Loucy (cell line): ENCODE measurements around the gene DNAH7.
"Not testable (repeated sequence)": the region's sequence is repeated elsewhere in the genome, so short reads cannot be mapped to it uniquely, and the experiment has no call there.

Experiments
- H2AFZ ChIP-seq: fragments of 200-600 bp; sonication (generic); 2 replicates; pipeline ENCODE4 v1.6.0; 2016; ENCODE audit warnings: antibody characterized with exemption, mild to moderate bottlenecking, low read length, moderate library complexity
- H3F3A ChIP-seq: fragments of 200-600 bp; 2 replicates; pipeline ENCODE4 v1.6.0; 2016; ENCODE audit warnings: antibody characterized with exemption, low read depth, mild to moderate bottlenecking
- H3K27me3 ChIP-seq: fragments of 200-600 bp; sonication (generic); 2 replicates; pipeline ENCODE4 v1.6.1; 2014; ENCODE audit warnings: low read length, mild to moderate bottlenecking; ENCODE audit not compliant: insufficient read depth, poor library complexity, severe bottlenecking
- H3K36me3 ChIP-seq: fragments of 200-600 bp; sonication (generic); 2 replicates; pipeline ENCODE4 v1.6.1; 2016; ENCODE audit warnings: low read length; ENCODE audit not compliant: insufficient read depth
- H3K4me1 ChIP-seq: fragments of 200-600 bp; sonication (generic); 2 replicates; pipeline ENCODE4 v1.5.1; 2014; ENCODE audit warnings: low read length, mild to moderate bottlenecking; ENCODE audit not compliant: insufficient read depth, poor library complexity, severe bottlenecking
- H3K4me2 ChIP-seq: fragments of 200-600 bp; sonication (generic); 2 replicates; pipeline ENCODE4 v1.6.0; 2014; ENCODE audit warnings: antibody characterized with exemption, low read length, low read depth, mild to moderate bottlenecking; ENCODE audit not compliant: poor library complexity, severe bottlenecking
- H3K4me3 ChIP-seq: fragments of 200-600 bp; sonication (generic); 2 replicates; pipeline ENCODE4 v1.5.1; 2014; ENCODE audit warnings: low read length, mild to moderate bottlenecking, mixed read lengths; ENCODE audit not compliant: poor library complexity, severe bottlenecking
- H3K79me2 ChIP-seq: fragments of 200-600 bp; sonication (generic); 2 replicates; pipeline ENCODE4 v1.6.1; 2014; ENCODE audit warnings: low read length; ENCODE audit not compliant: insufficient read depth
- H3K9ac ChIP-seq: fragments of 200-600 bp; sonication (generic); 2 replicates; pipeline ENCODE4 v1.6.0; 2014; ENCODE audit warnings: mild to moderate bottlenecking, low read depth, low read length, moderate library complexity; ENCODE audit not compliant: poor library complexity, severe bottlenecking
- H3K9me2 ChIP-seq: fragments of 200-600 bp; sonication (generic); replicated peaks from 2 replicates; pipeline ENCODE4 v1.6.1; 2016; ENCODE audit warnings: low read depth, low read length, mixed read lengths
- H3K9me3 ChIP-seq: fragments of 200-600 bp; sonication (generic); 2 replicates; pipeline ENCODE4 v1.6.1; 2014; ENCODE audit warnings: mild to moderate bottlenecking, antibody characterized with exemption, low read length, low read depth; ENCODE audit not compliant: insufficient read depth
- H4K20me1 ChIP-seq: fragments of 200-600 bp; sonication (generic); 2 replicates; pipeline ENCODE4 v1.6.0; 2014; ENCODE audit warnings: antibody characterized with exemption, low read length, mild to moderate bottlenecking; ENCODE audit not compliant: insufficient read depth, poor library complexity, severe bottlenecking
- EZH2phosphoT487 ChIP-seq: fragments of 200-600 bp; IDR thresholded peaks from 2 replicates; pipeline ENCODE4 v1.6.1; 2018; ENCODE audit warnings: antibody characterized with exemption, mild to moderate bottlenecking, moderate library complexity, borderline replicate concordance
- TF ChIP-seq, protein P1 (sequence below): fragments of 200-600 bp; sonication (generic); conservative IDR thresholded peaks from 2 replicates; pipeline ENCODE4 v1.5.1; 2014; ENCODE audit warnings: mild to moderate bottlenecking, antibody characterized with exemption, low read length

DNAH7 gene

DNA sequence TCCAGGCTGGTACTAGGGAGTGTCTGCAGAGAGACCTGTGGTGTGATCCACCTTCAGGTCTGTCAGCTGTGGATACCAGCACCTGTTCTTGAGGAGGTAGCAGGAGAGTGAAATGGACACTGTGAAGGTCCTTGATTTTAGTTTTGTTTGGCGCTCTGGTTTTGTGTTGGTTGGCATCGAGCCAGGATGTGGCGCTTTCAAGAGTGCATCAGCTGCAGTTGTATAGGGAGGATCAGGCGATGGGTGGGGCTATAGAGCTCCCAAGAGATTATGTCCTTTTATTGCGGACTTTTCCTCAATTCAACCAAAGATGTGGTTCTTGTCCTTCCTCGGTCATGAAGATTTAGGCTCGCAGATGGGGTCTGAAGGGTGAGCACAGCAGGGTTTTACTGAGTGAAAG is 374.1 kb downstream of the DNAH7 start:
- Histone ChIP-seq H3K4me1 (peaks cover 15% of the 10 kb centered on the region), H3K9me3 (peaks cover 4% of the 10 kb centered on the region; the same call in 1 of the 2 replicates), H4K20me1 (no peaks in the 10 kb centered on the region), H3K36me3 (peaks cover 10% of the 10 kb centered on the region), H2AFZ (no peak overlapping the region), H3F3A (no peaks in the 10 kb centered on the region), H3K9me2 (no peaks in the 10 kb centered on the region), H3K79me2 (peaks cover 36% of the 10 kb centered on the region; the same call in 1 of the 2 replicates), H3K4me2 (no peak overlapping the region), H3K9ac (no peak overlapping the region), H3K27me3 (no peaks in the 10 kb centered on the region), H3K4me3 (no peak overlapping the region)
- TF ChIP-seq EZH2phosphoT487 = no peak
- TF ChIP-seq, protein P1, sequence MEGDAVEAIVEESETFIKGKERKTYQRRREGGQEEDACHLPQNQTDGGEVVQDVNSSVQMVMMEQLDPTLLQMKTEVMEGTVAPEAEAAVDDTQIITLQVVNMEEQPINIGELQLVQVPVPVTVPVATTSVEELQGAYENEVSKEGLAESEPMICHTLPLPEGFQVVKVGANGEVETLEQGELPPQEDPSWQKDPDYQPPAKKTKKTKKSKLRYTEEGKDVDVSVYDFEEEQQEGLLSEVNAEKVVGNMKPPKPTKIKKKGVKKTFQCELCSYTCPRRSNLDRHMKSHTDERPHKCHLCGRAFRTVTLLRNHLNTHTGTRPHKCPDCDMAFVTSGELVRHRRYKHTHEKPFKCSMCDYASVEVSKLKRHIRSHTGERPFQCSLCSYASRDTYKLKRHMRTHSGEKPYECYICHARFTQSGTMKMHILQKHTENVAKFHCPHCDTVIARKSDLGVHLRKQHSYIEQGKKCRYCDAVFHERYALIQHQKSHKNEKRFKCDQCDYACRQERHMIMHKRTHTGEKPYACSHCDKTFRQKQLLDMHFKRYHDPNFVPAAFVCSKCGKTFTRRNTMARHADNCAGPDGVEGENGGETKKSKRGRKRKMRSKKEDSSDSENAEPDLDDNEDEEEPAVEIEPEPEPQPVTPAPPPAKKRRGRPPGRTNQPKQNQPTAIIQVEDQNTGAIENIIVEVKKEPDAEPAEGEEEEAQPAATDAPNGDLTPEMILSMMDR = no peak

DNA sequence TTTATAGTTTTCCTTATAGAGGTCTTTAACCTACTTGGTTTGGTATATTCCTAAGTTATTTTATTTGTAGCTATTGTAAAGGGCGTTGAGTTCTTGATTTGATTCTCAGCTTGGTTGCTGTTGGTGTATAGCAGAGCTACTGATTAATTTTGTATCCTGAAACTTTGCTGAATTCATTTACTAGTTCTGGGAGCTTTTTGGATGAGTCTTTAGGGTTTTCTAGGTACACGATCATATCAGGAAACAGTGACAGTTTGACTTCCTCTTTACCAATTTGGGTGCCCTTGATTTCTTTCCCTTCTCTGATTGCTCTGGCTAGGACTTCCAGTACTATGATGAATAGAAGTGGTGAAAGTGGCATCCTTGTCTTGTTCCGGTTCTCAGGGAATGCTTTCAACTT is 376.1 kb downstream of the DNAH7 start:
- not testable (repeated sequence) for H3K27me3 ChIP-seq, H3K9ac ChIP-seq, H3K36me3 ChIP-seq, H4K20me1 ChIP-seq, H3K9me2 ChIP-seq, H3F3A ChIP-seq, H3K9me3 ChIP-seq, H3K4me1 ChIP-seq, H2AFZ ChIP-seq, H3K4me3 ChIP-seq, H3K4me2 ChIP-seq
- peaks cover 30% of the 10 kb centered on the region; the same call in 1 of the 2 replicates for H3K79me2 ChIP-seq
